Measurements from ENCODE around the gene SNAI3.

- no peak for TF ChIP-seq CTCF (IDR thresholded peaks at IDR 0.05)
- TF ChIP-seq POLR2A (IDR thresholded peaks at IDR 0.05; ENCODE audit: low read depth) = no peak
- TF ChIP-seq POLR2AphosphoS5 (IDR thresholded peaks at IDR 0.05) = no peak
Observed at GRCh38 chr16:88661468-88661867, 24.8 kb downstream of the SNAI3 start.

All from esophagus muscularis mucosa (tissue), 3 donors.